H1 (cell line): ENCODE measurements around the gene TLK2. TPM values are rescaled to one million over a fixed set of nuclear protein-coding genes. Genes with fewer than 3 reads are reported as not detected.

Experiments
- CTCF ChIA-PET: fragments of 300-600 bp; sonication (Branson Sonifier 250); formaldehyde crosslinking; loops from one replicate; lab custom pipeline; 2021; ENCODE audit not compliant: partially characterized antibody; lab: Charles Lee
- POLR2A ChIA-PET: fragments of 300-600 bp; sonication (Branson Sonifier 250); formaldehyde crosslinking; loops from one replicate; lab custom pipeline; 2021; ENCODE audit warnings: inconsistent platforms; ENCODE audit not compliant: partially characterized antibody; lab: Charles Lee
- DNase-seq, 2 experiments: peaks; one replicate each; pipeline versions ENCODE4 v3.0.0 to v3.0.0-alpha.2; 2010 to 2022; ENCODE audit warnings: low spot score in 2 of 2, low read depth in 1 of 2, mixed read lengths in 1 of 2
- FAIRE-seq: peaks from 2 replicates; lab custom pipeline; 2011; peaks lifted over from hg19 to GRCh38; lab: Jason Lieb, UNC
- H2AFZ ChIP-seq: 2 replicates; pipeline ENCODE4 v1.8.1; 2012; ENCODE audit warnings: low read length, inconsistent platforms
- H2AK5ac ChIP-seq: 2 replicates; pipeline ENCODE4 v1.6.1; 2013; ENCODE audit warnings: low read depth, low read length
- H2BK120ac ChIP-seq: replicated peaks from 2 replicates; pipeline ENCODE3; 2013; ENCODE audit warnings: low read depth, low read length, inconsistent platforms
- H2BK12ac ChIP-seq: 2 replicates; pipeline ENCODE4 v1.6.1; 2013; ENCODE audit warnings: low read depth, low read length
- H2BK15ac ChIP-seq: 2 replicates; pipeline ENCODE4 v1.6.1; 2013; ENCODE audit warnings: low read length
- H2BK20ac ChIP-seq: 2 replicates; pipeline ENCODE4 v1.6.1; 2013; ENCODE audit warnings: low read length
- H2BK5ac ChIP-seq: 2 replicates; pipeline ENCODE4 v1.6.1; 2013; ENCODE audit warnings: low read depth, low read length
- H3K14ac ChIP-seq: 2 replicates; pipeline ENCODE4 v1.6.1; 2013; ENCODE audit warnings: inconsistent platforms; ENCODE audit not compliant: insufficient read length
- H3K18ac ChIP-seq: 2 replicates; pipeline ENCODE4 v1.6.1; 2013; ENCODE audit warnings: low read length; ENCODE audit errors: extremely low read depth
- H3K23ac ChIP-seq: 2 replicates; pipeline ENCODE4 v1.6.1; 2013; ENCODE audit warnings: inconsistent platforms; ENCODE audit not compliant: insufficient read length
- H3K23me2 ChIP-seq: 2 replicates; pipeline ENCODE4 v1.6.1; 2013; ENCODE audit warnings: low read depth, low read length
- H3K27ac ChIP-seq: 2 replicates; pipeline ENCODE4 v1.6.1; 2011; ENCODE audit warnings: low read depth, low read length, inconsistent platforms
- H3K27me3 ChIP-seq, 4 experiments: replicated peaks in 1 of 4; 1 replicate in 1 of 4; 2 replicates in 3 of 4; pipeline versions ENCODE4 v1.6.1 to v1.8.1; 2011 to 2013; ENCODE audit warnings: low read length in 3 of 4, mild to moderate bottlenecking in 3 of 4, inconsistent platforms in 2 of 4, mixed read lengths in 2 of 4, moderate library complexity in 1 of 4; ENCODE audit not compliant: control insufficient read depth in 3 of 4, insufficient read depth in 3 of 4; ENCODE audit errors: extremely low read depth in 1 of 4
- H3K36me3 ChIP-seq, 4 experiments: 2 replicates each; pipeline versions ENCODE4 v1.6.1 to v1.8.1; 2011 to 2013; ENCODE audit warnings: mild to moderate bottlenecking in 4 of 4, low read length in 3 of 4, moderate library complexity in 2 of 4, control low read depth in 1 of 4, inconsistent platforms in 1 of 4; ENCODE audit not compliant: insufficient read depth in 4 of 4, control insufficient read depth in 2 of 4
- H3K4ac ChIP-seq: replicated peaks from 2 replicates; pipeline ENCODE3; 2013; ENCODE audit warnings: low read length, low read depth, mixed read lengths, inconsistent platforms; ENCODE audit not compliant: insufficient read length
- H3K4me1 ChIP-seq, 4 experiments: replicated peaks in 1 of 4; 1 replicate in 1 of 4; 2 replicates in 3 of 4; pipeline versions ENCODE4 v1.6.1 to v1.8.1; 2011 to 2013; ENCODE audit warnings: low read length in 3 of 4, inconsistent platforms in 2 of 4, mixed read lengths in 1 of 4; ENCODE audit not compliant: insufficient read depth in 4 of 4, control insufficient read depth in 3 of 4
- H3K4me2 ChIP-seq, 2 experiments: 2 replicates each; pipeline versions ENCODE4 v1.6.1 to v1.8.1; 2011 to 2013; ENCODE audit warnings: low read depth in 2 of 2, low read length in 2 of 2, control low read depth in 1 of 2, inconsistent platforms in 1 of 2, mild to moderate bottlenecking in 1 of 2; ENCODE audit not compliant: insufficient read depth in 1 of 2
- H3K4me3 ChIP-seq, 4 experiments: fragments of 200-600, 300-600 bp in 1 of 4; sonication (generic), shearing (Covaris generic), sonication (Bioruptor Twin) in 1 of 4; 2 replicates each; pipeline versions ENCODE4 v1.5.1 to v1.8.1; 2011 to 2016; ENCODE audit warnings: low read length in 4 of 4, low read depth in 3 of 4, control low read depth in 2 of 4, inconsistent platforms in 2 of 4, mild to moderate bottlenecking in 2 of 4, mixed read lengths in 1 of 4, moderate library complexity in 1 of 4; ENCODE audit not compliant: insufficient read depth in 2 of 4; ENCODE audit errors: extremely low read depth in 1 of 4
- H3K56ac ChIP-seq: replicated peaks from 2 replicates; pipeline ENCODE3; 2013; ENCODE audit warnings: low read depth, mild to moderate bottlenecking, mixed read lengths, low read length, inconsistent platforms; ENCODE audit not compliant: insufficient read length
- H3K79me1 ChIP-seq: 2 replicates; pipeline ENCODE4 v1.6.1; 2013; ENCODE audit warnings: low read depth, low read length, control low read depth
- H3K79me2 ChIP-seq, 2 experiments: 2 replicates each; pipeline versions ENCODE4 v1.6.1 to v1.8.1; 2012 to 2013; ENCODE audit warnings: low read length in 2 of 2, mild to moderate bottlenecking in 2 of 2, inconsistent platforms in 1 of 2; ENCODE audit not compliant: insufficient read depth in 2 of 2, control insufficient read depth in 1 of 2
- H3K9ac ChIP-seq, 4 experiments: replicated peaks in 1 of 4; 1 replicate in 1 of 4; 2 replicates in 3 of 4; pipeline versions ENCODE4 v1.6.1 to v1.8.1; 2011 to 2013; ENCODE audit warnings: low read depth in 3 of 4, low read length in 3 of 4, control low read depth in 2 of 4, mild to moderate bottlenecking in 2 of 4, moderate library complexity in 2 of 4, inconsistent platforms in 1 of 4; ENCODE audit errors: extremely low read depth in 1 of 4
- H3K9me3 ChIP-seq, 2 experiments: 2 replicates each; pipeline versions ENCODE4 v1.6.1 to v1.8.1; 2012 to 2013; ENCODE audit warnings: mild to moderate bottlenecking in 2 of 2, moderate library complexity in 2 of 2, control low read depth in 1 of 2, inconsistent platforms in 1 of 2, low read depth in 1 of 2, low read length in 1 of 2, mixed read lengths in 1 of 2; ENCODE audit not compliant: insufficient read depth in 2 of 2
- H4K20me1 ChIP-seq, 2 experiments: replicated peaks in 1 of 2; 2 replicates each; pipeline versions ENCODE3 to v1.8.1; 2011 to 2013; ENCODE audit warnings: inconsistent platforms in 2 of 2, low read length in 2 of 2, mild to moderate bottlenecking in 1 of 2; ENCODE audit not compliant: insufficient read depth in 2 of 2, control insufficient read depth in 1 of 2
- H4K5ac ChIP-seq: 2 replicates; pipeline ENCODE4 v1.6.1; 2013; ENCODE audit warnings: low read length, low read depth, mixed read lengths, inconsistent platforms; ENCODE audit not compliant: insufficient read length
- H4K8ac ChIP-seq: 2 replicates; pipeline ENCODE4 v1.8.0; 2013; ENCODE audit warnings: mild to moderate bottlenecking, moderate library complexity, low read length, inconsistent platforms; ENCODE audit not compliant: insufficient read depth; ENCODE audit errors: extremely low read depth
- H4K91ac ChIP-seq: replicated peaks from 2 replicates; pipeline ENCODE3; 2013; ENCODE audit warnings: low read length, mixed read lengths, inconsistent platforms; ENCODE audit not compliant: insufficient read length
- CHD2 ChIP-seq: IDR thresholded peaks from 2 replicates; pipeline ENCODE4 v1.6.1; 2012; ENCODE audit warnings: low read length, improper control_type of control experiment
- E2F6 ChIP-seq: IDR thresholded peaks from 2 replicates; pipeline ENCODE4 v1.6.1; 2012; ENCODE audit warnings: inconsistent platforms
- EGR1 ChIP-seq: IDR thresholded peaks from 2 replicates; pipeline ENCODE4 v1.6.1; 2011; ENCODE audit warnings: low read depth, low read length, borderline replicate concordance
- EZH2 ChIP-seq: fragments of 200-600 bp; sonication (generic); IDR thresholded peaks from 2 replicates; pipeline ENCODE4 v1.7.1; 2012; ENCODE audit warnings: low read depth, mild to moderate bottlenecking, moderate library complexity, low read length, inconsistent platforms; ENCODE audit not compliant: severe bottlenecking
- JUN ChIP-seq: IDR thresholded peaks from 2 replicates; pipeline ENCODE4 v1.6.1; 2011; ENCODE audit warnings: low read depth, mild to moderate bottlenecking, improper control_type of control experiment, low read length
- KDM1A ChIP-seq: fragments of 200-600, 300-600 bp; sonication (generic); IDR thresholded peaks from 2 replicates; pipeline ENCODE4 v1.7.1; 2016; ENCODE audit warnings: mild to moderate bottlenecking, low read length, borderline replicate concordance
- POLR2AphosphoS5 ChIP-seq: IDR thresholded peaks from 2 replicates; pipeline ENCODE4 v1.6.1; 2011; ENCODE audit warnings: low read depth, low read length
- SAP30 ChIP-seq: fragments of 300-600 bp; sonication (generic); IDR thresholded peaks from 2 replicates; pipeline ENCODE4 v1.7.1; 2012; ENCODE audit warnings: low read length, moderate library complexity, mild to moderate bottlenecking, inconsistent platforms; ENCODE audit not compliant: insufficient read depth, insufficient replicate concordance
- SP1 ChIP-seq: IDR thresholded peaks from 2 replicates; pipeline ENCODE4 v1.6.1; 2011; ENCODE audit warnings: low read depth, low read length
- SUZ12 ChIP-seq: fragments of 200-600 bp; sonication (generic); IDR thresholded peaks from 2 replicates; pipeline ENCODE4 v1.6.1; 2012; ENCODE audit warnings: mild to moderate bottlenecking, inconsistent platforms, low read length, moderate library complexity, mixed read lengths
- TBP ChIP-seq: IDR thresholded peaks from 2 replicates; pipeline ENCODE4 v1.6.1; 2011; ENCODE audit warnings: low read depth, low read length, improper control_type of control experiment
- TEAD4 ChIP-seq: IDR thresholded peaks from 2 replicates; pipeline ENCODE4 v1.6.1; 2012; ENCODE audit warnings: low read depth, low read length, inconsistent platforms, mixed read lengths
- WGBS, 2 experiments: shearing (Covaris generic) in 1 of 2; methylation state at CpG; one replicate each; pipeline versions ENCODE4 v1.1.6 to v1.1.7; 2013 to 2015; ENCODE audit warnings: low lambda C conversion rate in 2 of 2, mixed read lengths in 2 of 2, inconsistent platforms in 1 of 2, low coverage in 1 of 2, missing lambda C conversion rate in 1 of 2; ENCODE audit not compliant: insufficient replicate concordance in 2 of 2, insufficient coverage in 1 of 2, insufficient read length in 1 of 2; ENCODE audit errors: extremely low coverage in 1 of 2, missing lambda C conversion rate in 1 of 2; 5-methylcytosine and 5-hydroxymethylcytosine counted together
- polyA plus RNA-seq, 7 experiments: library from polyadenylated mRNA; depleted of rRNA in 3 of 7; stranded (reverse) in 5 of 7; unstranded in 2 of 7; fragments of >200 nt in 5 of 7; fragments of 200-250 nt in 2 of 7; gene quantifications; 1 replicate in 5 of 7; 2 replicates in 1 of 7; 4 replicates in 1 of 7; pipeline versions ENCODE4 v1.2.1 to v1.2.3, GENCODE V29; 2011 to 2013; ENCODE audit warnings: missing spikeins in 2 of 7, mixed read lengths in 2 of 7
- total RNA-seq: library from RNA; stranded (reverse); fragmentation: NEBNext Ultra II Directional; extraction: Animal tissue kit (Norgen Biotek cat#: 25700); gene quantifications from 2 replicates; pipeline ENCODE4 v1.2.1, GENCODE V29; 2021

TLK2 gene
- total and polyA plus RNA-seq, 2 of the 8 experiments (the other 6 are each of a cell fraction or from before 2014, with no cell fraction given), result 43.1 to 59.9 TPM

DNA sequence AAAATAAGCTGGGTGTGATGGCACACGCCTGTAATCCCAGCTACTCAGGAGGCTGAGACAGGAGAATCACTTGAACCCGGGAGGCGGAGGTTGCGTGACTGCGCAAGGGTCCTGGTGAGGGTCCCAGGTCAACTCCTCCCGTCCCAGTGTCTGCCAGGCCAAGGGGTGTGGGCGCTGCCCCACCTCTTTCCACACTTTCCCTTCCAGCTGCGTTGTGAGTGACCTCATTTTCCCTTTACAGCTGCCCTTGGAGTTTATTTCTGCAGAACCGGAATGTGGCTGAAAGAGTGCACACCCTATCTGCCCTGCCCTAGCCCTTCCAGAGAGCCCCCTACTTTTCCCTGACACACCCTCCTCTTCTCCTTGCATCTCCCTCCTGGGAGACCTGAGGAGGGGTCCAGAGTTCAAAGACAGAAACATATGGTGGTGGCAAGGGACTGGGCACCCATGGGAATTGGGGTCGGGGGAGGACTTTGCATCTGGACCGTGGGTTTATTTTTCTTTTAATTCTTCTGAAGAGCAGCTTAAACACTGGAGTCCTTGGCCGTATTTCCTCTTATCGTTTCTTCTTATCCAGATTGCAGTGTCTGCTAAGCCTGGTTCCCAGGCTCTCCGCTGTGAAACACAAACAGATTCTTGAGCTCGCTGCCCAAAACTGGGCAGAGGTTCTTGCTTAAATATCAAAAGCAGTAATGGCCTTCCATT, 169.8 kb downstream of the TLK2 start:
- POLR2A ChIA-PET, result interaction anchor here (1.0 to 1.8 kb wide), 4 partner anchors 10 to 19 kb away, joined by 3 to 7 read pairs (median 4); no protein-coding TSS in a partner anchor
- no peak overlapping the region for H2BK20ac ChIP-seq
- no peaks in the 10 kb centered on the region for H3K9me3 ChIP-seq
- H2AFZ ChIP-seq, result peak overlapping the region; percentile 25; the same call in 1 of the 2 replicates
- 89% methylated on average over 15 of the region's 15 CpGs; no CpG with 5 or more reads in 1 of the 2 experiments for WGBS, 2 experiments
- H3K23me2 ChIP-seq, result peaks cover 11% of the 10 kb centered on the region
- no peak overlapping the region for H3K9ac ChIP-seq
- peaks cover 0 to 14% (median 3%) of the 10 kb centered on the region in 4 experiments; a peak in 6 of 7 replicates for H3K4me1 ChIP-seq
- no peak overlapping the region for H3K23ac ChIP-seq
- H3K14ac ChIP-seq, result no peak overlapping the region
- H3K4ac ChIP-seq, result no peak overlapping the region
- H3K27me3 ChIP-seq, result peaks cover 0 to 6% (median 3%) of the 10 kb centered on the region in 4 experiments; a peak in 1 of 7 replicates
- H2BK15ac ChIP-seq, result peak overlapping the region; percentile 95; the same call in 1 of the 2 replicates
- DNase-seq (no peak), FAIRE-seq (no peak)
- CTCF ChIA-PET, result interaction anchor here (0.8 to 3.2 kb wide), 4 partner anchors 8 to 24 kb away, joined by 3 to 12 read pairs (median 4); no protein-coding TSS in a partner anchor
- H3K27ac ChIP-seq, result no peak overlapping the region
- H2BK5ac ChIP-seq, result no peak overlapping the region
- no peak overlapping the region for H3K56ac ChIP-seq
- no peak overlapping the region for H3K4me3 ChIP-seq
- no peak overlapping the region for H3K18ac ChIP-seq
- H4K20me1 ChIP-seq, result no peaks in the 10 kb centered on the region
- H2BK120ac ChIP-seq, result no peak overlapping the region
- no peak overlapping the region for H4K8ac ChIP-seq
- H4K91ac ChIP-seq, result no peak overlapping the region
- H3K79me1 ChIP-seq, result no peaks in the 10 kb centered on the region; the same call in 1 of the 2 replicates
- 0 out of 2 replicates have a peak overlapping the region, but pooled peaks have one; percentile 3 for H2BK12ac ChIP-seq
- H2AK5ac ChIP-seq, result no peak overlapping the region
- H3K36me3 ChIP-seq, result no peaks in the 10 kb centered on the region
- H3K4me2 ChIP-seq, result no peak overlapping the region
- no peak overlapping the region for H4K5ac ChIP-seq
- no peaks in the 10 kb centered on the region for H3K79me2 ChIP-seq
- TF ChIP-seq JUN (no peak), SAP30 (no peak), EZH2 (no peak), CHD2 (no peak), SP1 (no peak), EGR1 (no peak), TBP (no peak), POLR2AphosphoS5 (no peak), SUZ12 (no peak), E2F6 (no peak), TEAD4 (no peak), KDM1A (no peak)
